Measurements from ENCODE around the gene CSNK1G1. TPM values are rescaled to one million over a fixed set of nuclear protein-coding genes. Genes with fewer than 3 reads are reported as not detected.

The CSNK1G1 gene
- total and polyA plus RNA-seq, 2 of the 4 experiments (the other 2 are of a cell fraction) = 7.4 to 29.4 TPM

DNA sequence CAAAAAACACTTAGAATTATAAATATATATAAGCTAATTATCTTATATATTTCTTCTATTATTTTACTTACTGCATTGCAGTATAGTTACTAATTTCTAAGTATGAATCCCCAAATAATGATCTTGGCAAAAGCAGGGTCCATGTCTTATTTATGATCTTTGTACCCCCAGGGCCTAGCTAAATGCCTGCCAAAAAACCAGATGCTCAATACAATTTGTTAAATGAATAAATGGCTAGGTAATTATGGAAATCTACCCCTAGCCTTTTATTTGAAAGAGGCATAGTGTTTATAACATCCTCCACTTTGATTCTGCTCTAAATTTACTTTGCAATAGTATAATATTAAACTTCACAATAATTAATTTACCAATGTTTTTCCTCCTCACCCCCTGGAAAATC lies 69.5 kb downstream of the CSNK1G1 start:
- CTCF ChIA-PET = no interaction called here
- H4K91ac ChIP-seq (ENCODE audit: insufficient read depth, low read depth, low read length) = no peak overlapping the region

More for the DNA sequence above, 69.5 kb downstream of the CSNK1G1 start:
- Histone ChIP-seq H2BK15ac (ENCODE audit: low read depth, low read length) (no peak overlapping the region), H3K27ac (ENCODE audit: insufficient read depth, low read length) (no peak overlapping the region), H2BK20ac (ENCODE audit: low read depth, low read length) (no peak overlapping the region), H3K9me3 (ENCODE audit: control insufficient read depth, insufficient read depth, low read length) (no peaks in the 10 kb centered on the region), H2AK5ac (ENCODE audit: low read depth, low read length) (no peak overlapping the region), H2AFZ (replicated peaks; ENCODE audit: low read length, poor library complexity) (no peak overlapping the region), H3K36me3 (ENCODE audit: control insufficient read depth, insufficient read depth, low read length) (no peaks in the 10 kb centered on the region), H2BK120ac (ENCODE audit: low read depth, low read length) (no peak overlapping the region), H3K18ac (ENCODE audit: low read depth, low read length) (no peak overlapping the region), H2AK9ac (replicated peaks; ENCODE audit: low read depth, low read length, poor library complexity) (no peak overlapping the region), H3K56ac (ENCODE audit: extremely low read depth, insufficient read depth, low read length) (no peak overlapping the region), H3K79me1 (ENCODE audit: low read depth in 1 of 2, low read length in 2 of 2) (peaks cover 17 to 44% of the 10 kb centered on the region in 2 experiments; a peak in 3 of 4 replicates), H3K27me3 (ENCODE audit: control insufficient read depth, insufficient read depth, low read length) (no peaks in the 10 kb centered on the region), H3K4me1 (ENCODE audit: control insufficient read depth, insufficient read depth, low read length) (peaks cover 6% of the 10 kb centered on the region), H3K9ac (ENCODE audit: low read depth, low read length) (no peak overlapping the region), H4K20me1 (ENCODE audit: insufficient read depth, low read length) (peaks cover 15% of the 10 kb centered on the region; the same call in 1 of the 2 replicates), H3K14ac (replicated peaks; ENCODE audit: low read depth, low read length) (no peak overlapping the region), H2BK5ac (ENCODE audit: low read depth, low read length, poor library complexity, severe bottlenecking) (no peak overlapping the region), H3K23ac (ENCODE audit: low read depth, low read length) (no peak overlapping the region), H3K9me1 (ENCODE audit: insufficient read depth, low read length) (0 out of 2 replicates have a peak, but pooled peaks cover 5% of the 10 kb centered on the region), H3K4me3 (ENCODE audit: insufficient read depth, low read depth, low read length) (no peak overlapping the region), H3K4me2 (ENCODE audit: low read depth, low read length) (no peak overlapping the region), H3K4ac (ENCODE audit: low read depth, low read length) (no peak overlapping the region), H4K8ac (ENCODE audit: low read depth in 2 of 2, low read length in 2 of 2) (no peak overlapping the region), H4K5ac (ENCODE audit: low read depth, low read length) (no peak overlapping the region)
- POLR2A ChIA-PET (ENCODE audit: unreplicated experiment) = no interaction called here
- ATAC-seq (ENCODE audit: low read depth) (no peak), DNase-seq (no peak)
- intact Hi-C loops (cut with micrococcal nuclease) (loop anchor here (10.0 kb wide), 1 partner anchor 58 kb away; no protein-coding TSS in a partner anchor), dilution Hi-C loops (cut with HindIII; ENCODE audit: low sequenced_read_pairs, unreplicated experiment) (no loop called here), in situ Hi-C loops (cut with MboI; ENCODE audit: low sequenced_read_pairs) (no loop called here)
- no TSS peak for BruUV-seq (replicated peaks)
- TF ChIP-seq MAFK (IDR thresholded peaks at IDR 0.05; ENCODE audit: low read depth, low read length) (no peak), FOS (IDR thresholded peaks at IDR 0.05; ENCODE audit: low read depth, low read length) (no peak), SMC3 (IDR thresholded peaks at IDR 0.05; ENCODE audit: low read depth, low read length) (no peak), CHD1 (IDR thresholded peaks at IDR 0.05; ENCODE audit: low read depth, low read length) (no peak), NFE2L2 (IDR thresholded peaks at IDR 0.05; ENCODE audit: low read depth, low read length) (no peak), RAD21 (IDR thresholded peaks at IDR 0.05; ENCODE audit: low read length) (no peak), POLR2A (IDR thresholded peaks at IDR 0.05; ENCODE audit: low read depth, low read length) (no peak), MAZ (IDR thresholded peaks at IDR 0.05; ENCODE audit: borderline replicate concordance, low read depth, low read length) (no peak), MXI1 (IDR thresholded peaks at IDR 0.05; ENCODE audit: borderline replicate concordance, low read depth, low read length) (no peak), RFX5 (IDR thresholded peaks at IDR 0.05; ENCODE audit: low read depth, low read length) (no peak), RCOR1 (IDR thresholded peaks at IDR 0.05; ENCODE audit: insufficient replicate concordance, low read length) (no peak), BHLHE40 (IDR thresholded peaks at IDR 0.05; ENCODE audit: low read depth, low read length) (no peak)
- TF ChIP-seq, protein P1, sequence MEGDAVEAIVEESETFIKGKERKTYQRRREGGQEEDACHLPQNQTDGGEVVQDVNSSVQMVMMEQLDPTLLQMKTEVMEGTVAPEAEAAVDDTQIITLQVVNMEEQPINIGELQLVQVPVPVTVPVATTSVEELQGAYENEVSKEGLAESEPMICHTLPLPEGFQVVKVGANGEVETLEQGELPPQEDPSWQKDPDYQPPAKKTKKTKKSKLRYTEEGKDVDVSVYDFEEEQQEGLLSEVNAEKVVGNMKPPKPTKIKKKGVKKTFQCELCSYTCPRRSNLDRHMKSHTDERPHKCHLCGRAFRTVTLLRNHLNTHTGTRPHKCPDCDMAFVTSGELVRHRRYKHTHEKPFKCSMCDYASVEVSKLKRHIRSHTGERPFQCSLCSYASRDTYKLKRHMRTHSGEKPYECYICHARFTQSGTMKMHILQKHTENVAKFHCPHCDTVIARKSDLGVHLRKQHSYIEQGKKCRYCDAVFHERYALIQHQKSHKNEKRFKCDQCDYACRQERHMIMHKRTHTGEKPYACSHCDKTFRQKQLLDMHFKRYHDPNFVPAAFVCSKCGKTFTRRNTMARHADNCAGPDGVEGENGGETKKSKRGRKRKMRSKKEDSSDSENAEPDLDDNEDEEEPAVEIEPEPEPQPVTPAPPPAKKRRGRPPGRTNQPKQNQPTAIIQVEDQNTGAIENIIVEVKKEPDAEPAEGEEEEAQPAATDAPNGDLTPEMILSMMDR (conservative IDR thresholded peaks at IDR 0.05; ENCODE audit: low read depth, low read length) = no peak
- TF ChIP-seq, protein P2, sequence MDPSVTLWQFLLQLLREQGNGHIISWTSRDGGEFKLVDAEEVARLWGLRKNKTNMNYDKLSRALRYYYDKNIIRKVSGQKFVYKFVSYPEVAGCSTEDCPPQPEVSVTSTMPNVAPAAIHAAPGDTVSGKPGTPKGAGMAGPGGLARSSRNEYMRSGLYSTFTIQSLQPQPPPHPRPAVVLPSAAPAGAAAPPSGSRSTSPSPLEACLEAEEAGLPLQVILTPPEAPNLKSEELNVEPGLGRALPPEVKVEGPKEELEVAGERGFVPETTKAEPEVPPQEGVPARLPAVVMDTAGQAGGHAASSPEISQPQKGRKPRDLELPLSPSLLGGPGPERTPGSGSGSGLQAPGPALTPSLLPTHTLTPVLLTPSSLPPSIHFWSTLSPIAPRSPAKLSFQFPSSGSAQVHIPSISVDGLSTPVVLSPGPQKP (IDR thresholded peaks at IDR 0.05; ENCODE audit: borderline replicate concordance, low read depth, low read length) = no peak
- TF ChIP-seq, protein P3, sequence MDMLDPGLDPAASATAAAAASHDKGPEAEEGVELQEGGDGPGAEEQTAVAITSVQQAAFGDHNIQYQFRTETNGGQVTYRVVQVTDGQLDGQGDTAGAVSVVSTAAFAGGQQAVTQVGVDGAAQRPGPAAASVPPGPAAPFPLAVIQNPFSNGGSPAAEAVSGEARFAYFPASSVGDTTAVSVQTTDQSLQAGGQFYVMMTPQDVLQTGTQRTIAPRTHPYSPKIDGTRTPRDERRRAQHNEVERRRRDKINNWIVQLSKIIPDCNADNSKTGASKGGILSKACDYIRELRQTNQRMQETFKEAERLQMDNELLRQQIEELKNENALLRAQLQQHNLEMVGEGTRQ (IDR thresholded peaks at IDR 0.05; ENCODE audit: low read depth, low read length) = no peak
